Right lobe of liver (tissue), 4 donors: Measurements from ENCODE around the gene MYRIP.
"Not testable (repeated sequence)": the region's sequence is repeated elsewhere in the genome, so short reads cannot be mapped to it uniquely, and the experiment has no call there.

Experiments used
- CTCF ChIP-seq, 4 donors: fragments of 200-600 bp in 3 of 4; fragments of 450-650 bp in 1 of 4; IDR thresholded peaks; one replicate each; pipeline versions ENCODE4 v1.5.1 to v1.8.0; 2016 to 2022; ENCODE audit warnings: antibody characterized with exemption in 4 of 4, mild to moderate bottlenecking in 2 of 4
- POLR2A ChIP-seq: fragments of 450-650 bp; IDR thresholded peaks from one replicate; pipeline ENCODE4 v1.6.1; 2017; ENCODE audit warnings: antibody characterized with exemption, mild to moderate bottlenecking
- donor health status: DM: no; HTN: no; CAD: no.
- donor health status: DM: no; HTN: no; CAD: no.
- donor health status: DM: no; HTN: yes; CAD: no.

- not testable (repeated sequence) for TF ChIP-seq CTCF (IDR thresholded peaks at IDR 0.05); POLR2A
Measured at GRCh38 chr3:40025892-40026291, 216.5 kb downstream of the MYRIP start.
